Ishikawa (cell line): ENCODE results near the gene ENOX2.

Experiments used
- CEBPB ChIP-seq: IDR thresholded peaks from 2 replicates; pipeline ENCODE4 v1.6.1; 2012
- CREB1 ChIP-seq: IDR thresholded peaks from 2 replicates; pipeline ENCODE4 v1.6.1; 2012; ENCODE audit warnings: low read depth
- EGR1 ChIP-seq: IDR thresholded peaks from 2 replicates; pipeline ENCODE4 v1.6.1; 2012
- EP300 ChIP-seq: IDR thresholded peaks from 2 replicates; pipeline ENCODE4 v1.6.1; 2012; ENCODE audit warnings: borderline replicate concordance
- FOXM1 ChIP-seq: IDR thresholded peaks from 2 replicates; pipeline ENCODE4 v1.6.1; 2012; ENCODE audit warnings: low read depth, borderline replicate concordance
- MAX ChIP-seq: IDR thresholded peaks from 2 replicates; pipeline ENCODE4 v1.6.1; 2012
- NFIC ChIP-seq: IDR thresholded peaks from 2 replicates; pipeline ENCODE4 v1.6.1; 2012
- RAD21 ChIP-seq: IDR thresholded peaks from 2 replicates; pipeline ENCODE4 v1.6.1; 2012; ENCODE audit warnings: low read depth
- REST ChIP-seq: IDR thresholded peaks from 2 replicates; pipeline ENCODE4 v1.6.1; 2012; ENCODE audit warnings: low read depth, mild to moderate bottlenecking
- TAF1 ChIP-seq: IDR thresholded peaks from 2 replicates; pipeline ENCODE4 v1.6.1; 2012; ENCODE audit warnings: low read depth, mild to moderate bottlenecking
- TCF12 ChIP-seq: IDR thresholded peaks from 2 replicates; pipeline ENCODE4 v1.6.1; 2012; ENCODE audit warnings: low read depth
- TEAD4 ChIP-seq: IDR thresholded peaks from 2 replicates; pipeline ENCODE4 v1.6.1; 2012
- USF1 ChIP-seq: IDR thresholded peaks from 2 replicates; pipeline ENCODE4 v1.6.1; 2012
- YY1 ChIP-seq: IDR thresholded peaks from 2 replicates; pipeline ENCODE4 v1.6.1; 2012; ENCODE audit warnings: low read depth
- ZBTB7A ChIP-seq: IDR thresholded peaks from 2 replicates; pipeline ENCODE4 v1.6.1; 2012; ENCODE audit warnings: low read depth

The ENOX2 gene

DNA sequence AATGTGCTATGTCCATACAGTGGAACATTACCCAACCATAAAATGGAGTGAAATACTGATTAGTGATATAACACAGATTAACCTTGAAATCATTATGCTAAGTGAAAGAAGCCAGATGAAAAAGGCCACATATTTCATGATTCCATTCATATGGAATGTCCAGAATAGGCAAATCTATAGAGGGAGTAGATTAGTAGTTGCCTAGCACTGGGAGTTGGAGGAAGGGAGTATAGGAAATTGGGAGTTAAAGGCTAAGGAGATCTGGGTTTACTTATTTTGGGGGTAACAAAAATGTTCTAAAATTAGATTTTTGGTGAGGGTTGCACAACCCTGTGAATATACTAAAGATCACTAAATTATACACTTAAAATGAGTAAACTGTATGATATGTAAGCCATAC, 26.8 kb downstream of the ENOX2 start:
- TF ChIP-seq ZBTB7A (no peak), YY1 (no peak), EP300 (no peak)

DNA sequence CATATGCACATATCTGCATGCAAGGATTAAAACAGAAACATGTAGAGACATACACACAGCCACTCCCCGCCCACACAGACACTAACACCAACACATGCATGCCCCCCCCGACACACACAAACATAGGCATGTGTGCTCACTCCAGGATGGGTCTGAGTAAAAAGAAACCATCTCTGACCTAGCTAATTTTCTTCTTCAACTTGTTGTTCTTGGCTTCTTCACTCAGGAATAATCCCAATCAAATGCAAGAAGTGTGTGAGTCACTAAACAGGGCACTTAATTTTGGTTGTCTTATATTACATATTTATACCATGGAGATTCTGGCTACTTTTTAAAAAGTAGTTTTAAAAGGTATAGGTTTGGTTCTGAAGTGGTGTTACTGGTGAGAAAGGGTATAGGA, 28.3 kb downstream of the ENOX2 start:
- TF ChIP-seq FOXM1 = no peak

- TF ChIP-seq MAX = no peak
- TF ChIP-seq USF1 = no peak
- no peak for TF ChIP-seq YY1
- TF ChIP-seq NFIC = no peak
- no peak for TF ChIP-seq RAD21
- TF ChIP-seq TAF1 = no peak
- TF ChIP-seq REST = no peak
- TF ChIP-seq CREB1 = no peak
- TF ChIP-seq EGR1 = no peak
- no peak for TF ChIP-seq TCF12
- no peak for TF ChIP-seq CEBPB
- no peak for TF ChIP-seq EP300
- no peak for TF ChIP-seq ZBTB7A
- no peak for TF ChIP-seq TEAD4
- TF ChIP-seq FOXM1 = no peak
These were observed 33.8 kb downstream of the ENOX2 start for GRCh38 chrX:130869239-130869638.

DNA sequence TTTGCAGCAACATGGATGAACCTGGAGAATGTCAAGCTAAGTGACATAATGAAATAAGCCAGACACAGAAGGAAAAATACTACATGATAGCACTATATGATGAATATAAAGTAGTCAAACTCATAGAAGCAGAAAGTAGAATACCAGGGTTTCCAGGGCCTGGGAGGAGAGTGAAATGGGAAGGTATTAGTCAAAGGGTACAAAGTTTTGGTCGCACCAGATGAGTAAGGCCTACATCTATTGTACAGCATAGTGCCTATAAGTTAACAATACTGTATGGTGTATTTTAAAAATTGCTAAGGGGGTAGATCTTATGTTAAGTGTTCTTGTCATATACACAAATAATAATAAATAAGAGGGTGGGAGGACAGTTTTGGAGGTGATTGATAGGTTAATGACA, 41.5 kb downstream of the ENOX2 start:
- no peak for TF ChIP-seq CEBPB
- no peak for TF ChIP-seq MAX
- TF ChIP-seq NFIC = no peak

DNA sequence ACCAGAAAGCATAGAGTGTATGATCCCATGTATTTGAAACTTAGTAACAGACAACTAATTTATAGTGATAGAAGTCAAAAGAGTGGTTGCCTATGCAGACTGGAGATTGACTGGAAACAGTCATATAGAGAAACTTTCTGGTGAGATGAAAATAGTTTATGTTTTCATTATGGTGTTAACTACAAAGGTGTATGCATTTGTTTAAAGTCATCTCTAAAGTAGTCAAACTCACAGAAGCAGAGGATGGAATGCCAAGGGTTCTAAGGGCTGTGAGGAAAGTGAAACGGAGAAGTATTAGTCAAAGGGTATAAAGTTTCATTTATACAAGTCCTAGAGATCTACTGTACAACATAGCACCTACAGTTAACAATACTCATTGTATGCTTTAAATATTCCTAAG, 45.8 kb downstream of the ENOX2 start:
- TF ChIP-seq REST (no peak), NFIC (no peak), EP300 (no peak), USF1 (no peak), EGR1 (no peak), CREB1 (no peak), TAF1 (no peak), ZBTB7A (no peak), RAD21 (no peak), TEAD4 (no peak)

GRCh38 chrX:130851569-130851968, 51.4 kb downstream of the ENOX2 start:
- TF ChIP-seq CEBPB (no peak), REST (no peak), ZBTB7A (no peak), RAD21 (no peak), USF1 (no peak), MAX (no peak), TCF12 (no peak), TEAD4 (no peak), CREB1 (no peak), YY1 (no peak), EGR1 (no peak), FOXM1 (no peak), NFIC (no peak), EP300 (no peak), TAF1 (no peak)
